ENCODE data around the gene CCL4.
"Not testable (repeated sequence)": the region's sequence is repeated elsewhere in the genome, so short reads cannot be mapped to it uniquely, and the experiment has no call there.

Gene CCL4

GRCh38 chr17:36103401-36103975, at the start of gene CCL4:
Gene CCL4 (plus strand): TSS chr17:36103827. CDS start chr17:36103906, 79 bp downstream.
- DNase-seq (ENCODE audit: low read depth in 2 of 2), result not testable (repeated sequence)

- no peak for DNase-seq (ENCODE audit: low read depth in 2 of 2)
Observed at GRCh38 chr17:36055171-36055570, 48.5 kb upstream of the CCL4 start.

- DNase-seq (ENCODE audit: low read depth in 2 of 2), result no peak
Observed at GRCh38 chr17:36055921-36056520, 47.6 kb upstream of the CCL4 start.

DNA sequence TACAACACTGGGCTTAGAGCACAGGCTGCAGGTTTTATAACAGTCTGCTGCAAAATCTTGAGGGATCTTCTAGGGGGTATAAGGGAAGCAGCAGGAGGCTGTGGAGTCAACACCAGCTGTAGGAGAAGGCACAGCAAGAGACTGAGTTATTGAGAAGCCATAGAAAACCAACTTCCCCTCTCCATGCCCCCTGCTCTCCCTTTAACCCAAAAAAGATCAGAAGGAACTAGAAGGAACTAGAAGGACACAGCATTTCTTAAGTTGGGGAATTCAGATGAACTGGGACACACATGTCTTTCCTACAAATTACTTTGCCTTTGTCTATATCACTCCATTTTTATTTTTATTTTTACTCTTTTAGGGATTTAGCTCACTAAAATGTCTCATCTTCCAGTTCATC, 45.7 kb upstream of the CCL4 start:
- no peak for DNase-seq (ENCODE audit: low read depth in 2 of 2)

- no peak for DNase-seq (ENCODE audit: low read depth in 2 of 2)
Observed at GRCh38 chr17:36059406-36059805, 44.2 kb upstream of the CCL4 start.

GRCh38 chr17:36060816-36061215, 42.8 kb upstream of the CCL4 start:
- no peak for DNase-seq (ENCODE audit: low read depth in 2 of 2)

DNA sequence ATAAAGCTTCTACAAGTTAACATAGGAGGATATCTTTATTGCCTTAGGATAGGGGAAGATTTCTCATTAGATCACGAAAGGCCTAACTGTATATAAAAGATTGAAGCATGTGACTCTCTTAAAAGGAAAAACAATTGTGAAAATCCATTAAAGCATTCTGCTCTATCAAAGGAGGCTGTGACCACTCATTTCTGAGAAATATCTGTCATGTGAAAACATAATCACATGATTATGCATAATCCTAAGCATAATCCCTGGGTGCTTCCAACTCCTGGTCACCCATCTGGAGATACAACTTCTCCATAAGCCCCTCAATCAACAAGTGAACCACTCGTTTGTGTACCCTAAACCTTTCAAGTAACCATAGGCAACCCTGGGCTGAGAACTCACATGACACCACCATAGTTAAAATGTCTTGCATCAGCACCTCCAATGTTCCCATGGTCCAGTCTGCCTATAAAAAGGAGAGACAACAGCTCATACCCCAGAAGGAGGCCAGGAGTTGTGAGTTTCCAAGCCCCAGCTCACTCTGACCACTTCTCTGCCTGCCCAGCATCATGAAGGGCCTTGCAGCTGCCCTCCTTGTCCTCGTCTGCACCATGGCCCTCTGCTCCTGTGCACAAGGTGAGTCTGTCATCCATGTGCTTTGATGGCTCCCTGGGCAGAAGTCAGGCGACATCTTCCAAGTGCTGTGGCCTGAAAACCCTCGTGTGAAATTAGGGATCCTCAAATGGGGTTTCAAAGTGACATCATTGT, 39.7 kb upstream of the CCL4 start, which contains the start of gene CCL18:
TSS of gene CCL18 (plus strand) at position 487 of the 756 bp plus-strand sequence. CDS start at position 558, 71 bp downstream.
- DNase-seq (ENCODE audit: low read depth in 2 of 2), result no peak

- DNase-seq (ENCODE audit: low read depth in 2 of 2), result no peak
Observed at GRCh38 chr17:36066365-36066985, 37.2 kb upstream of the CCL4 start.

- DNase-seq (ENCODE audit: low read depth in 2 of 2), result no peak
Observed at GRCh38 chr17:36068524-36068923, 35.1 kb upstream of the CCL4 start.

- no peak for DNase-seq (ENCODE audit: low read depth in 2 of 2)
Observed at GRCh38 chr17:36069136-36069535, 34.5 kb upstream of the CCL4 start.

GRCh38 chr17:36070427-36070826, 33.2 kb upstream of the CCL4 start:
- no peak for DNase-seq (ENCODE audit: low read depth in 2 of 2)

DNA sequence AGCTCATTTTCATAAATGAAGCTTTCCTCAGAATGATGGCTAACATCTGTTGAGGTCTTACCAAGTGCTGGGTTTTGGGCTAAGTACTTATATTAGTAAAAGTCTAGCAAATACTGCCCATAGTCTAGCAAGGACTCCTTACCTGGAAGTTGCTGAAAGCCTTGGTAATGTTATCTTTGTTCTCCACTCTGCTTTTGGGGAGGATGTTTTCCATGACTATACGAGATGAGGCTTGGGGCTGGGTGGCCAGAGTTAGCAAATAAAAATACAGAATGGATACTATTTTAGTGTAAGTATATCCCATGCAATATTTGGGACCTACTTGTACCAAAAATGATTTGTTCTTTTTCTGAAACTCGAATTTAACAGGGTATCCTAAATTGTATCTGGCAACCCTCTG, 31.9 kb upstream of the CCL4 start:
- no peak for DNase-seq (ENCODE audit: low read depth in 2 of 2)

GRCh38 chr17:36072431-36073121, 31.1 kb upstream of the CCL4 start:
- DNase-seq (ENCODE audit: low read depth in 2 of 2), result peak; percentile 60 to 74

GRCh38 chr17:36074365-36074764, 29.3 kb upstream of the CCL4 start:
- DNase-seq (ENCODE audit: low read depth in 2 of 2), result no peak

GRCh38 chr17:36081681-36082471, 21.8 kb upstream of the CCL4 start:
- not testable (repeated sequence) for DNase-seq (ENCODE audit: low read depth in 2 of 2)

GRCh38 chr17:36082482-36083120, 21.0 kb upstream of the CCL4 start:
- DNase-seq (ENCODE audit: low read depth in 2 of 2), result not testable (repeated sequence)

- not testable (repeated sequence) for DNase-seq (ENCODE audit: low read depth in 2 of 2)
Observed at GRCh38 chr17:36083691-36084090, 19.9 kb upstream of the CCL4 start.

- no peak for DNase-seq (ENCODE audit: low read depth in 2 of 2)
Observed at GRCh38 chr17:36085765-36086164, 17.9 kb upstream of the CCL4 start.

DNA sequence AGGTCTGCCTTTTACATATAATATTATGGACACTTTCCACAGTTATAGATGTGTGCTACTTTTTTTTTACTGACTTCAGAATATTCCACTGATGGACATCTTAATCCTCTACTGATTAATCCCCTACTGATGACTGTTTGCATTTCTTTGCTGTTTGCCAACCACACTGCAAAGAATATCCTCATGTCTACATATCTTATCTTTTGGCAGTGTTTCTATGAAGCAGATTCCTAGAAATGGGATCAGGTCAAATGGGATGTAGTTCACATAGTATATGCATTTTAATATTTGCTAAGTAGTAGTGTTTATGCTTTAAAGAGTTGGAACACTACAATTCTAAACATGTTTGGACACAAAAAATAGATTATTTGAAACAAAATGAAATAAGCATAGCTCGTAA, 16.8 kb upstream of the CCL4 start:
- DNase-seq (ENCODE audit: low read depth in 2 of 2), result no peak

DNA sequence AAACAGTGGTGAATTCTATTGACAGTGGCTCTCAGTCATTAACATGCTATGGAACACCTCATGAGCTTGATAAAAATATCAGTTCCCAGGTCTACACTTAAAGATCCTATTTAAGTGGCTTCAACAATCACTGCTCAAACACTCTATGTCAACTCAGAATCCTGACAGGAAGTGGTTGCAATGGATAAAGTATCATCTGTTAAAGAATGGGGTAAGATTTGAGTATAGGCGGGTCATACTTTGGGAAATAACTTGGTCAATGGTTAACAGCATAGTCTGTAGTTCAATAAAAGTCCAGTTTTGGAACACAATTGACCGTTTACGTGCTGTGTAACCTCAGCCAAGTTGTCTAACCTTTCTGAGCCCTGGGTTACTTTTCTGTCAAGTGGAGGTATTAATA, 16.2 kb upstream of the CCL4 start:
- DNase-seq (ENCODE audit: low read depth in 2 of 2), result not testable (repeated sequence)

Data from stimulated activated CD4-positive, alpha-beta T cell treated with anti-CD3 and anti-CD28 coated beads, Interleukin-15, amount 100 ng/mL, for 48 hours (primary cell).